Measurements from ENCODE around the gene MRPS34. TPM values are rescaled to one million over a fixed set of nuclear protein-coding genes. Genes with fewer than 3 reads are reported as not detected.

The MRPS34 gene
- total RNA-seq, 1 donor from 2014 or later, result 74.0 TPM

DNA sequence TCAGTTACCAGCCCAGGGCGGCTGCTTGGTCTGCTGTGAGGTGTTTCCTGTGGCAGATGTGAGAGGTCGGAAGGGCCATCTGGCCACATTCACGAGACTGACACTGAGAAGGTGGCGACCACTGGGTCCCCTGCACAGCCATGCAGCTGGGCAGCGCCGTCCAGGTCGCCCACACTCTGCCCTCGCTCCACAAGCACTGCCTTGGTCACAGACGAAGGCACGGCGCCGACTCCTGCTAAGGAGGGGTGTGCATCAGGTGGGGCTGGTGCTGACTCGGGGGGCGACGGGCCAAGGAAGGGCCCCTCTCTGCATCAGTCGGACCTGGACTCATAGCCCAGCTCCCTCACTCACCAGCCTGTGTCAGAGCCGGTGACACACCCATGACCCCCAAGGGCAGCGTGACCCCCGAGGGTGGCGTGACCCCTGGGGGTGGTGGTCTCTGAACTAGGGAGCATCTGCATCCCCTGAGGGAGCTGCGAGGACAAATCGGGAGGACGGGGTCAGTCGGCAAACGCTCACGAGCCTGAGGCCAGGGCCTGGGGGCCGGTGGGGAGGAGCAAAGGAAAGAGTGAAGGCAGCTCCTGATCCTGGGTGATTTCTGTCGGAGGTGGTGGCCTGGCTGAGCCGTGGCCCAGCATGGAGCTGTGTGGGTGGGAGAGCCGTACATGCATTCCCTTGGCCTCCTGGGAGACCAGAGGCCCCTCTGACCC lies 32.0 kb downstream of the MRPS34 start:
- no peaks in the 10 kb centered on the region for H3K36me3 Mint-ChIP-seq (ENCODE audit: low read depth, unreplicated experiment)
- Histone ChIP-seq H3K4me1 (ENCODE audit: insufficient read depth, low read length) (peaks cover 16% of the 10 kb centered on the region), H3K9ac (ENCODE audit: low read length) (no peak overlapping the region), H3K27me3 (ENCODE audit: insufficient read depth, low read length) (no peaks in the 10 kb centered on the region), H3K9me3 (ENCODE audit: insufficient read depth, low read depth, low read length) (peaks cover 12% of the 10 kb centered on the region), H3K79me2 (ENCODE audit: insufficient read depth, low read length) (peaks cover 23% of the 10 kb centered on the region), H3K36me3 (ENCODE audit: insufficient read depth, low read length) (peaks cover 4% of the 10 kb centered on the region), H2AFZ (ENCODE audit: low read depth, low read length) (no peak overlapping the region), H3K27ac (ENCODE audit: low read depth, low read length) (no peak overlapping the region), H3K4me2 (ENCODE audit: low read length) (no peak overlapping the region), H3K4me3 (ENCODE audit: insufficient read depth, low read depth, low read length) (no peak overlapping the region), H4K20me1 (ENCODE audit: insufficient read depth, low read length) (peaks cover 58% of the 10 kb centered on the region)
- H3K4me1 Mint-ChIP-seq (ENCODE audit: low read depth, unreplicated experiment), result peaks cover 12% of the 10 kb centered on the region
- TF ChIP-seq, protein P1, sequence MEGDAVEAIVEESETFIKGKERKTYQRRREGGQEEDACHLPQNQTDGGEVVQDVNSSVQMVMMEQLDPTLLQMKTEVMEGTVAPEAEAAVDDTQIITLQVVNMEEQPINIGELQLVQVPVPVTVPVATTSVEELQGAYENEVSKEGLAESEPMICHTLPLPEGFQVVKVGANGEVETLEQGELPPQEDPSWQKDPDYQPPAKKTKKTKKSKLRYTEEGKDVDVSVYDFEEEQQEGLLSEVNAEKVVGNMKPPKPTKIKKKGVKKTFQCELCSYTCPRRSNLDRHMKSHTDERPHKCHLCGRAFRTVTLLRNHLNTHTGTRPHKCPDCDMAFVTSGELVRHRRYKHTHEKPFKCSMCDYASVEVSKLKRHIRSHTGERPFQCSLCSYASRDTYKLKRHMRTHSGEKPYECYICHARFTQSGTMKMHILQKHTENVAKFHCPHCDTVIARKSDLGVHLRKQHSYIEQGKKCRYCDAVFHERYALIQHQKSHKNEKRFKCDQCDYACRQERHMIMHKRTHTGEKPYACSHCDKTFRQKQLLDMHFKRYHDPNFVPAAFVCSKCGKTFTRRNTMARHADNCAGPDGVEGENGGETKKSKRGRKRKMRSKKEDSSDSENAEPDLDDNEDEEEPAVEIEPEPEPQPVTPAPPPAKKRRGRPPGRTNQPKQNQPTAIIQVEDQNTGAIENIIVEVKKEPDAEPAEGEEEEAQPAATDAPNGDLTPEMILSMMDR (IDR thresholded peaks at IDR 0.05; ENCODE audit: insufficient read depth, low read depth, low read length), result no peak
- no peak for TF ChIP-seq EZH2 (IDR thresholded peaks at IDR 0.05; ENCODE audit: insufficient read depth, low read length)
- no peaks in the 10 kb centered on the region for H3K9me3 Mint-ChIP-seq (ENCODE audit: unreplicated experiment)
- H3K27ac Mint-ChIP-seq (ENCODE audit: unreplicated experiment), result no peak overlapping the region
- no peak overlapping the region for H3K4me3 Mint-ChIP-seq (ENCODE audit: unreplicated experiment)
- no peak for DNase-seq (ENCODE audit: low read depth)
- no peak for FAIRE-seq
- no peaks in the 10 kb centered on the region for H3K27me3 Mint-ChIP-seq (ENCODE audit: low read depth, unreplicated experiment)

DNA sequence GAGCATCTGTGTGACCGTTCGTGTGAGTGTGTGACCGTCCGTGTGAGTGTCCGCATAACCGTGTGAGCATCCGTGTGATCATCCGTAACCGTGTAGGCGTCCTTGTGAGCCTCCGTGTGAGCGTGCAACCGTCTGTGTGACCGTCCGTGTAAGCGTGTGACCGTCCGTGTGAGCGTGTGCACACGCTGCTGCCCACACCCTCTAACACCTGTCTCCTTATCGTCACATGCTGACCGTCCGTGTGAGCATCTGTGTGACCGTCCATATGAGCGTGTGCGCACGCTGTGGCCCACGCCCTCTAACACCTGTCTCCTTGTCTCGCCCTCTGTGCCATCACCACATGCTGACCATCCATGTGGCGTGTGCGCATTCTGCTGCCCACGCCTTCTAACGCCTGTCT lies 32.7 kb downstream of the MRPS34 start:
- peaks cover 9% of the 10 kb centered on the region for H3K4me1 ChIP-seq (ENCODE audit: insufficient read depth, low read length)
- H3K27ac ChIP-seq (ENCODE audit: low read depth, low read length), result no peak overlapping the region
- peaks cover 18% of the 10 kb centered on the region for H3K9me3 ChIP-seq (ENCODE audit: insufficient read depth, low read depth, low read length)
- DNase-seq (ENCODE audit: low read depth), result no peak
- H3K4me2 ChIP-seq (ENCODE audit: low read length), result no peak overlapping the region
- Mint-ChIP-seq H3K9me3 (ENCODE audit: unreplicated experiment) (no peaks in the 10 kb centered on the region), H3K4me1 (ENCODE audit: low read depth, unreplicated experiment) (peaks cover 5% of the 10 kb centered on the region), H3K4me3 (ENCODE audit: unreplicated experiment) (no peak overlapping the region), H3K27ac (ENCODE audit: unreplicated experiment) (no peak overlapping the region), H3K36me3 (ENCODE audit: low read depth, unreplicated experiment) (no peaks in the 10 kb centered on the region), H3K27me3 (ENCODE audit: low read depth, unreplicated experiment) (no peaks in the 10 kb centered on the region)
- H2AFZ ChIP-seq (ENCODE audit: low read depth, low read length), result no peak overlapping the region
- H3K27me3 ChIP-seq (ENCODE audit: insufficient read depth, low read length), result no peaks in the 10 kb centered on the region
- FAIRE-seq, result no peak
- TF ChIP-seq, protein P1 (IDR thresholded peaks at IDR 0.05; ENCODE audit: insufficient read depth, low read depth, low read length), result no peak
- no peak for TF ChIP-seq EZH2 (IDR thresholded peaks at IDR 0.05; ENCODE audit: insufficient read depth, low read length)
- H3K36me3 ChIP-seq (ENCODE audit: insufficient read depth, low read length), result peaks cover 5% of the 10 kb centered on the region
- no peak overlapping the region for H3K4me3 ChIP-seq (ENCODE audit: insufficient read depth, low read depth, low read length)
- H3K9ac ChIP-seq (ENCODE audit: low read length), result no peak overlapping the region
- peaks cover 65% of the 10 kb centered on the region for H4K20me1 ChIP-seq (ENCODE audit: insufficient read depth, low read length)
- H3K79me2 ChIP-seq (ENCODE audit: insufficient read depth, low read length), result peaks cover 30% of the 10 kb centered on the region

DNA sequence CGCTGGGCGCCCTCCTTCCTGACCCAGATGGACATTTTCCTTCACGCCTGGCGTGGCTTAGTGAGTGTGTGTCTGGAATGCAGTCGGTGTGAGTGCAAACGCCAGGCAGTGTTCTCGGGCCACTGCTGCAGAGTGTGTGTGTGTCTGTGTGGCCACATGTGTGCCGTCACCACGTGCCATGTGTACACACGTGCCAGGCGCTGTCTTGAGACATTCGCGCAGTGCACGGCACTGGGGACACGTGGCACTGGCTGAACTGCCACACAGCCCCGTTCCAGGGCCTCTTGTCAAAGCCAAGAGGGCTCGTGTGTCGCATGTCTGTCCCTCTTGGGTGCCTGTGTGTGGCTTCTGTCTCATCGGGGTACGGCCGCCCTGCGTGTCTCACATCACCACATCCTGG lies 38.1 kb downstream of the MRPS34 start:
- FAIRE-seq (no peak), DNase-seq (ENCODE audit: low read depth) (no peak)
- H3K27me3 Mint-ChIP-seq (ENCODE audit: low read depth, unreplicated experiment), result no peaks in the 10 kb centered on the region
- H3K4me3 Mint-ChIP-seq (ENCODE audit: unreplicated experiment), result no peak overlapping the region
- Histone ChIP-seq H3K9me3 (ENCODE audit: insufficient read depth, low read depth, low read length) (peaks cover 23% of the 10 kb centered on the region), H4K20me1 (ENCODE audit: insufficient read depth, low read length) (peaks cover 73% of the 10 kb centered on the region), H3K4me3 (ENCODE audit: insufficient read depth, low read depth, low read length) (no peak overlapping the region), H3K27me3 (ENCODE audit: insufficient read depth, low read length) (no peaks in the 10 kb centered on the region), H2AFZ (ENCODE audit: low read depth, low read length) (no peak overlapping the region), H3K79me2 (ENCODE audit: insufficient read depth, low read length) (peaks cover 40% of the 10 kb centered on the region), H3K9ac (ENCODE audit: low read length) (no peak overlapping the region), H3K4me2 (ENCODE audit: low read length) (no peak overlapping the region), H3K27ac (ENCODE audit: low read depth, low read length) (no peak overlapping the region), H3K36me3 (ENCODE audit: insufficient read depth, low read length) (peaks cover 5% of the 10 kb centered on the region), H3K4me1 (ENCODE audit: insufficient read depth, low read length) (no peaks in the 10 kb centered on the region)
- no peaks in the 10 kb centered on the region for H3K9me3 Mint-ChIP-seq (ENCODE audit: unreplicated experiment)
- no peak overlapping the region for H3K27ac Mint-ChIP-seq (ENCODE audit: unreplicated experiment)
- H3K36me3 Mint-ChIP-seq (ENCODE audit: low read depth, unreplicated experiment), result peaks cover 8% of the 10 kb centered on the region
- TF ChIP-seq, protein P1 (IDR thresholded peaks at IDR 0.05; ENCODE audit: insufficient read depth, low read depth, low read length), result no peak
- no peak for TF ChIP-seq EZH2 (IDR thresholded peaks at IDR 0.05; ENCODE audit: insufficient read depth, low read length)
- no peaks in the 10 kb centered on the region for H3K4me1 Mint-ChIP-seq (ENCODE audit: low read depth, unreplicated experiment)

Data from astrocyte (in vitro differentiated cells and primary cell).